ENCODE data around the gene DTNB.

- TF ChIP-seq POLR2A (IDR thresholded peaks at IDR 0.05; ENCODE audit: low read depth, low read length), result no peak
- no peak for TF ChIP-seq ELK1 (IDR thresholded peaks at IDR 0.05; ENCODE audit: borderline replicate concordance, low read depth, low read length)
- no peak for TF ChIP-seq CTCF (conservative IDR thresholded peaks at IDR 0.05; ENCODE audit: low read depth, low read length)
- no peak for TF ChIP-seq SMC3 (IDR thresholded peaks at IDR 0.05; ENCODE audit: low read depth, low read length)
- no peak for TF ChIP-seq MAFK (IDR thresholded peaks at IDR 0.05; ENCODE audit: low read depth, low read length)
- TF ChIP-seq CHD1 (IDR thresholded peaks at IDR 0.05; ENCODE audit: low read depth, low read length), result no peak
- TF ChIP-seq RAD21 (IDR thresholded peaks at IDR 0.05; ENCODE audit: low read length), result no peak
- no peak for TF ChIP-seq BHLHE40 (IDR thresholded peaks at IDR 0.05; ENCODE audit: low read depth, low read length)
- TF ChIP-seq FOS (IDR thresholded peaks at IDR 0.05; ENCODE audit: low read depth, low read length), result peak; percentile 44; the same call in 1 of the 2 replicates
- no peak for TF ChIP-seq RCOR1 (IDR thresholded peaks at IDR 0.05; ENCODE audit: insufficient replicate concordance, low read length)
- TF ChIP-seq USF2 (IDR thresholded peaks at IDR 0.05; ENCODE audit: low read depth, low read length), result no peak
- no peak for TF ChIP-seq MAZ (IDR thresholded peaks at IDR 0.05; ENCODE audit: borderline replicate concordance, low read depth, low read length)
- TF ChIP-seq MXI1 (IDR thresholded peaks at IDR 0.05; ENCODE audit: borderline replicate concordance, low read depth, low read length), result no peak
- TF ChIP-seq RFX5 (IDR thresholded peaks at IDR 0.05; ENCODE audit: low read depth, low read length), result no peak
Measured at GRCh38 chr2:25587361-25587760, 86.0 kb downstream of the DTNB start.
